ENCODE data around the gene TEX14. TPM values are rescaled to one million over a fixed set of nuclear protein-coding genes. Genes with fewer than 3 reads are reported as not detected.

The TEX14 gene
- total RNA-seq, 4 donors from 2014 or later: 0.27 TPM; not detected in 3

DNA sequence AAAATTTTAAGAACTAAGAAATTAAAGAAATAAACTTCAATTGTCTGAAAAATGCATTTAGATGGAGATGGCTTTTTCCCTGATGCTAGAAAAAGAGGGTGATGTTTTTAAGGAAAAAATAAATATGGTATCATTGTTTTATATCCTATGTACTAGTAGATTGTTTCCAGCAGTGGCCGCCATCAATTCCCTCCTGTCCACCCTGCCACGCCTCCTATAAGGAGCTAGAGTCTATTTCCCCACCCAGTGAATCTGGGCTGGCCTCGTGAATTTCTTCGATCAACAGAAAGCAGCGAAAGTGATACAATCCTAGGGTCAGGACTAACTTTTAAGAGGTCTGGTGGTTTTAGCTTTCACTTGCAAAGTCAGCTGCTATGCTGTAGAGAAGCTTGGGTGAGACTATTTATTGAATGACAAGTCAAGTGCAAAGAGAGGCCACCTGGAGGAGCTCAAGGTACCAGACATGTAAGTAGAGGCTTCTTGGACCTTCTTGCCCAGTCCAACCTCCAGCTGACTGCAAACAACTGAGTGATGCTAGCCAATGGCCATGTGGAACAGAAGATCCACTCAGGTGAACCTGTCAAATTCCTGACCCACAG lies 96.6 kb downstream of the TEX14 start:
- H3K36me3 ChIP-seq: no peaks in the 10 kb centered on the region
- 76 to 79% methylated on average over 5 of the region's 5 CpGs for WGBS, 2 donors (ENCODE audit: low coverage in 1 of 2)
- no peaks in the 10 kb centered on the region for H3K4me1 ChIP-seq
- TF ChIP-seq, protein P1, sequence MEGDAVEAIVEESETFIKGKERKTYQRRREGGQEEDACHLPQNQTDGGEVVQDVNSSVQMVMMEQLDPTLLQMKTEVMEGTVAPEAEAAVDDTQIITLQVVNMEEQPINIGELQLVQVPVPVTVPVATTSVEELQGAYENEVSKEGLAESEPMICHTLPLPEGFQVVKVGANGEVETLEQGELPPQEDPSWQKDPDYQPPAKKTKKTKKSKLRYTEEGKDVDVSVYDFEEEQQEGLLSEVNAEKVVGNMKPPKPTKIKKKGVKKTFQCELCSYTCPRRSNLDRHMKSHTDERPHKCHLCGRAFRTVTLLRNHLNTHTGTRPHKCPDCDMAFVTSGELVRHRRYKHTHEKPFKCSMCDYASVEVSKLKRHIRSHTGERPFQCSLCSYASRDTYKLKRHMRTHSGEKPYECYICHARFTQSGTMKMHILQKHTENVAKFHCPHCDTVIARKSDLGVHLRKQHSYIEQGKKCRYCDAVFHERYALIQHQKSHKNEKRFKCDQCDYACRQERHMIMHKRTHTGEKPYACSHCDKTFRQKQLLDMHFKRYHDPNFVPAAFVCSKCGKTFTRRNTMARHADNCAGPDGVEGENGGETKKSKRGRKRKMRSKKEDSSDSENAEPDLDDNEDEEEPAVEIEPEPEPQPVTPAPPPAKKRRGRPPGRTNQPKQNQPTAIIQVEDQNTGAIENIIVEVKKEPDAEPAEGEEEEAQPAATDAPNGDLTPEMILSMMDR (IDR thresholded peaks at IDR 0.05): no peak
- no peak for TF ChIP-seq POLR2A (IDR thresholded peaks at IDR 0.05)
- TF ChIP-seq EP300 (IDR thresholded peaks at IDR 0.05; ENCODE audit: low read depth): no peak
- TF ChIP-seq POLR2AphosphoS5 (IDR thresholded peaks at IDR 0.05): no peak
- H3K9me3 ChIP-seq: no peaks in the 10 kb centered on the region
- intact Hi-C loops (cut with DNase I; ENCODE audit: low total_unique reads): no loop called here
- H3K4me3 ChIP-seq: no peak overlapping the region
- in situ Hi-C loops (cut with MboI; ENCODE audit: low pct_ligation_motif_present in 1 of 4, low pct_unique_long_range_greater_than_20kb in 1 of 4, low sequenced_read_pairs in 3 of 4): loop anchor here in 3 of 4 donors (10.0 to 25.0 kb wide), 4 partner anchors 60 to 420 kb away; no protein-coding TSS in a partner anchor
- no peak for DNase-seq
- no peak overlapping the region for H3K27ac ChIP-seq
- H3K27me3 ChIP-seq: no peaks in the 10 kb centered on the region

DNA sequence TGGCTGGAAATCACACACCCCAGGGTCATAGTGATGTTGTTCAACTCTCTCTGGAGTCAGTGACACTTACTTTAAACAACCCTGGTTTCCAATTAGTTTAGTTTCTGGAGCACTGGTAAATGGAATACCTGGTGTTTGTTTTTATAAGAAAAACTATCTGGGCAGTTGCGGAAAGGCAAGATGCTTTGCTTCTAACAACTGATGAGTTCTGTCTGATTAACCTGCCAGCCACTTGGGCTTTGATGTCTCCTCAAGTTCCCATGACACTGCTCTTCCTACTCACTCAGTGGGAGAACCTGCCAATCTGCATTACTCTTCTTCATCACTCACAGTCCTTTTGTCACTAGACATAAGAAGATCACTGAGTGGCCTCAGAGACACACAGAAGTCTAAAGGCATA lies 98.7 kb downstream of the TEX14 start:
- in situ Hi-C loops (cut with MboI; ENCODE audit: low pct_ligation_motif_present in 1 of 4, low pct_unique_long_range_greater_than_20kb in 1 of 4, low sequenced_read_pairs in 3 of 4) (loop anchor here in 3 of 4 donors (10.0 to 25.0 kb wide), 4 partner anchors 58 to 422 kb away; no protein-coding TSS in a partner anchor), intact Hi-C loops (cut with DNase I; ENCODE audit: low total_unique reads) (no loop called here)
- 100% methylated on average over 1 of the region's 1 CpG for WGBS, 2 donors (ENCODE audit: low coverage in 1 of 2)
- Histone ChIP-seq H3K4me3 (no peak overlapping the region), H3K4me1 (no peaks in the 10 kb centered on the region), H3K36me3 (no peaks in the 10 kb centered on the region), H3K27me3 (no peaks in the 10 kb centered on the region), H3K27ac (no peak overlapping the region), H3K9me3 (no peaks in the 10 kb centered on the region)
- no peak for TF ChIP-seq POLR2AphosphoS5 (IDR thresholded peaks at IDR 0.05)
- DNase-seq: no peak

DNA sequence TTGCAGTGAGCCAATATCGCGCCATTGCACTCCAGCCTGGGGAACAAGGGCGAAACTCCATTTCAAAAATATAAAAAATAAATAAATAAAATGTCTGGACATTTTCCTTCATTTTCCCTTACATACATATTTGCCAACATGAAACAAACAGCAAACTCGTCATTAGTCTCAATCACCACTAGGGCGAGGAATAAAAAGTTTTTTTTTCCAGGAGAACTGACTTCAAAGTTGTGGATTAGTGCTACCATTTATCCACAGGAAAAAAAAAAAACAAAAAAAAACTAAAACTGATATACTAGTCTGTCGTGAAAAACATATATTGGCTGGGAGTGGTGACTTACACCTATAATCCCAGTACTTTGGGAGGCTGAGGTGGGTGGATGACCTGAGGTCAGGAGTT lies 100.4 kb downstream of the TEX14 start:
- Histone ChIP-seq H3K27ac (no peak overlapping the region), H3K27me3 (no peaks in the 10 kb centered on the region), H3K4me1 (no peaks in the 10 kb centered on the region), H3K9me3 (no peaks in the 10 kb centered on the region), H3K36me3 (no peaks in the 10 kb centered on the region), H3K4me3 (no peak overlapping the region)
- no peak for DNase-seq
- in situ Hi-C loops (cut with MboI; ENCODE audit: low pct_ligation_motif_present in 1 of 4, low pct_unique_long_range_greater_than_20kb in 1 of 4, low sequenced_read_pairs in 3 of 4): loop anchor here in 3 of 4 donors (10.0 to 25.0 kb wide), 4 partner anchors 57 to 423 kb away; no protein-coding TSS in a partner anchor
- 79 to 81% methylated on average over 3 to 6 of the region's 6 CpGs for WGBS, 2 donors (ENCODE audit: low coverage in 1 of 2)
- TF ChIP-seq, protein P1 (IDR thresholded peaks at IDR 0.05): no peak
- no peak for TF ChIP-seq POLR2AphosphoS5 (IDR thresholded peaks at IDR 0.05)
- TF ChIP-seq EP300 (IDR thresholded peaks at IDR 0.05; ENCODE audit: low read depth): no peak
- TF ChIP-seq POLR2A (IDR thresholded peaks at IDR 0.05): no peak
- intact Hi-C loops (cut with DNase I; ENCODE audit: low total_unique reads): no loop called here

DNA sequence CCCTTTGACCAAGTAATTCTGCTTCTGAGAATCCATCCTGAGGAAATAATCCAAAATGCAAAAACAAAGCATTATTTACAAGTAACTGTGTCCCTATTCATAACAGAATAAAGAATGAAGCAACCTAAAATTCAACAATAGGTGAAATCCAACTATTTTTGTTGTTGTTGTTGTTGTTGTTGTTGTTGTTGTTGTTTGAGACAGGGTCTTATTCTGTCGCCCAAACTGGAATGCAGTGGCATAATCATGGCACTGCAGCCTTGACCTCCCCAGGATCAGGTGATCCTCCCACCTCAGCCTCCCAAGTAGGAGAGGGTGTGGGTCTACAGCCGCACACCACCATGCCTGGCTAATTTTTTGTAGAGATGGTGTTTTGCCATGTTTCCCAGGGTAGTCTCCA lies 101.5 kb downstream of the TEX14 start:
- no peak overlapping the region for H3K27ac ChIP-seq
- no peaks in the 10 kb centered on the region for H3K9me3 ChIP-seq
- DNase-seq: no peak
- H3K27me3 ChIP-seq: no peaks in the 10 kb centered on the region
- in situ Hi-C loops (cut with MboI; ENCODE audit: low pct_ligation_motif_present in 1 of 4, low pct_unique_long_range_greater_than_20kb in 1 of 4, low sequenced_read_pairs in 3 of 4) (loop anchor here in 3 of 4 donors (10.0 to 25.0 kb wide), 4 partner anchors 56 to 424 kb away; no protein-coding TSS in a partner anchor), intact Hi-C loops (cut with DNase I; ENCODE audit: low total_unique reads) (no loop called here)
- no peaks in the 10 kb centered on the region for H3K36me3 ChIP-seq
- H3K4me3 ChIP-seq: no peak overlapping the region
- WGBS, 2 donors (ENCODE audit: low coverage in 1 of 2): 67% methylated on average over 2 of the region's 2 CpGs; no CpG with 5 or more reads in 1 of the 2 donors
- no peak for TF ChIP-seq EP300 (IDR thresholded peaks at IDR 0.05; ENCODE audit: low read depth)
- TF ChIP-seq POLR2A (IDR thresholded peaks at IDR 0.05): no peak
- TF ChIP-seq, protein P1 (IDR thresholded peaks at IDR 0.05): no peak
- TF ChIP-seq POLR2AphosphoS5 (IDR thresholded peaks at IDR 0.05): no peak
- no peaks in the 10 kb centered on the region for H3K4me1 ChIP-seq

Data from transverse colon (tissue), 4 donors.